Measurements from ENCODE around the gene CD300LD.

GRCh38 chr17:74598346-74599022 is 6.4 kb upstream of the CD300LD start:
- TF ChIP-seq GATA2 (IDR thresholded peaks at IDR 0.05; ENCODE audit: low read depth, low read length) = no peak
- no peak for TF ChIP-seq GATA3 (IDR thresholded peaks at IDR 0.05; ENCODE audit: low read depth, low read length)

Data from SH-SY5Y (cell line).